ENCODE data around the gene PEX16. TPM values are rescaled to one million over a fixed set of nuclear protein-coding genes. Genes with fewer than 3 reads are reported as not detected.

The PEX16 gene
- total RNA-seq, 1 experiment from 2014 or later, result 33.2 TPM

GRCh38 chr11:45949992-45950407 is 32.3 kb upstream of the PEX16 start:
- Histone ChIP-seq H2AFZ (ENCODE audit: low read depth, low read length, poor library complexity, severe bottlenecking) (no peak overlapping the region), H3K79me2 (ENCODE audit: insufficient read depth, low read length) (no peaks in the 10 kb centered on the region), H3K9me2 (ENCODE audit: insufficient read depth) (no peaks in the 10 kb centered on the region), H3K4me1 (ENCODE audit: control insufficient read depth in 1 of 2, insufficient read depth in 2 of 2, low read length in 2 of 2) (no peaks in the 10 kb centered on the region), H4K20me1 (ENCODE audit: insufficient read depth) (no peaks in the 10 kb centered on the region), H3K27ac (ENCODE audit: low read depth, low read length) (no peak overlapping the region), H3K9me3 (ENCODE audit: control insufficient read depth in 1 of 2, insufficient read depth in 1 of 2, low read depth in 1 of 2, low read length in 2 of 2) (no peaks in the 10 kb centered on the region), H3K9ac (ENCODE audit: low read length) (no peak overlapping the region), H3K36me3 (ENCODE audit: control insufficient read depth in 1 of 2, insufficient read depth in 2 of 2, low read length in 2 of 2) (0 out of 4 replicates have a peak, but pooled peaks cover 3% of the 10 kb centered on the region in 2 experiments), H3K27me3 (ENCODE audit: insufficient read depth, low read length) (no peaks in the 10 kb centered on the region), H3K4me2 (ENCODE audit: low read length) (no peak overlapping the region), H3K4me3 (replicated peaks in 1 of 2; ENCODE audit: low read depth in 1 of 2, low read length in 2 of 2) (no peak overlapping the region)
- ATAC-seq (no peak), DNase-seq (ENCODE audit: low read depth, low spot score) (no peak)
- intact Hi-C loops (cut with micrococcal nuclease), result no loop called here
- ChIA-PET RAD21 (ENCODE audit: low non-redundant PET in 1 of 2, low total read pairs in 2 of 2, uncharacterized antibody in 2 of 2, unreplicated experiment in 2 of 2) (no interaction called here), CTCF (no interaction called here), POLR2A (no interaction called here)
- BruUV-seq (replicated peaks), result no TSS peak
- TF ChIP-seq POLR2AphosphoS5 (IDR thresholded peaks at IDR 0.05; ENCODE audit: low read depth, low read length), result no peak
- no peak for TF ChIP-seq ZNF274 (IDR thresholded peaks at IDR 0.05; ENCODE audit: low read depth, low read length)

- intact Hi-C loops (cut with micrococcal nuclease), result no loop called here
- Histone ChIP-seq H3K9me3 (ENCODE audit: control insufficient read depth in 1 of 2, insufficient read depth in 1 of 2, low read depth in 1 of 2, low read length in 2 of 2) (no peaks in the 10 kb centered on the region), H3K36me3 (ENCODE audit: control insufficient read depth in 1 of 2, insufficient read depth in 2 of 2, low read length in 2 of 2) (0 out of 4 replicates have a peak, but pooled peaks cover 3% of the 10 kb centered on the region in 2 experiments), H3K79me2 (ENCODE audit: insufficient read depth, low read length) (no peaks in the 10 kb centered on the region), H3K27me3 (ENCODE audit: insufficient read depth, low read length) (no peaks in the 10 kb centered on the region), H3K4me2 (ENCODE audit: low read length) (no peak overlapping the region), H3K4me1 (ENCODE audit: control insufficient read depth in 1 of 2, insufficient read depth in 2 of 2, low read length in 2 of 2) (no peaks in the 10 kb centered on the region), H3K9me2 (ENCODE audit: insufficient read depth) (no peaks in the 10 kb centered on the region), H3K27ac (ENCODE audit: low read depth, low read length) (no peak overlapping the region), H3K4me3 (replicated peaks in 1 of 2; ENCODE audit: low read depth in 1 of 2, low read length in 2 of 2) (no peak overlapping the region), H4K20me1 (ENCODE audit: insufficient read depth) (no peaks in the 10 kb centered on the region), H2AFZ (ENCODE audit: low read depth, low read length, poor library complexity, severe bottlenecking) (no peak overlapping the region), H3K9ac (ENCODE audit: low read length) (no peak overlapping the region)
- no peak for DNase-seq (ENCODE audit: low read depth, low spot score)
- ChIA-PET CTCF (no interaction called here), RAD21 (ENCODE audit: low non-redundant PET in 1 of 2, low total read pairs in 2 of 2, uncharacterized antibody in 2 of 2, unreplicated experiment in 2 of 2) (no interaction called here), POLR2A (no interaction called here)
- BruUV-seq (replicated peaks), result no TSS peak
- TF ChIP-seq SIN3A (IDR thresholded peaks at IDR 0.05; ENCODE audit: low read depth), result no peak
- TF ChIP-seq TCF7L2 (IDR thresholded peaks at IDR 0.05; ENCODE audit: borderline replicate concordance, extremely low read depth, insufficient read depth, insufficient read length), result no peak
- no peak for TF ChIP-seq ELF1 (IDR thresholded peaks at IDR 0.05; ENCODE audit: borderline replicate concordance, low read depth)
- no peak for TF ChIP-seq ZBTB33 (IDR thresholded peaks at IDR 0.05; ENCODE audit: extremely low read depth, insufficient replicate concordance, low read length)
- TF ChIP-seq JUND (IDR thresholded peaks at IDR 0.05), result no peak
- TF ChIP-seq ZFX (IDR thresholded peaks at IDR 0.05), result no peak
- no peak for TF ChIP-seq EZH2 (IDR thresholded peaks at IDR 0.05)
- TF ChIP-seq POLR2AphosphoS5 (IDR thresholded peaks at IDR 0.05; ENCODE audit: low read depth, low read length), result no peak
- TF ChIP-seq SP1 (IDR thresholded peaks at IDR 0.05; ENCODE audit: low read depth), result no peak
- no peak for TF ChIP-seq ZNF274 (IDR thresholded peaks at IDR 0.05; ENCODE audit: low read depth, low read length)
- TF ChIP-seq CBX3 (IDR thresholded peaks at IDR 0.05; ENCODE audit: low read depth), result no peak
- no peak for ATAC-seq
Measured at GRCh38 chr11:45948356-45948755, 30.7 kb upstream of the PEX16 start.
